ENCODE data around the gene DCDC2C. TPM values are rescaled to one million over a fixed set of nuclear protein-coding genes. Genes with fewer than 3 reads are reported as not detected.

Gene DCDC2C
- total and polyA plus RNA-seq, 2 experiments from 2014 or later, result not detected

DNA sequence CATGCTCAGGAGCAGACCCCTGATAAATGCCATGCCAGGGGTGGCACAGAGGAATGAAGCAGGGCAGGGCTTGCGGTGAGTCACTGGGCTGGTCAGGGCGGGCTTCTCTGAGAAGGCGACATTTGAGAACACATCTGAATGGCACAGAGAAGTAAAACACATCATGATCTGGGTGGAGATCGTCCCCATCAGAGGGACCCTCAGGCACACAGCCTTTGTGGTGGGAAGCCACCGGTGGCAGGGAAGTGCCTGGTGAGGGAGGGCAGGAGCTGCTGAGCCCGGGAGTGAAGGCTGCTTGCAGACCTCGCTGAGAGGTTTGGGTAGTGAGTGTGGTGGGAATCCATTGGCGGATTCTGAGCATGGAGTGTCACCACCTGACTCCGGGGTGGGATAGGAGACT lies 44.5 kb downstream of the DCDC2C start:
- H3K27me3 ChIP-seq, result no peaks in the 10 kb centered on the region
- TF ChIP-seq, protein P1, sequence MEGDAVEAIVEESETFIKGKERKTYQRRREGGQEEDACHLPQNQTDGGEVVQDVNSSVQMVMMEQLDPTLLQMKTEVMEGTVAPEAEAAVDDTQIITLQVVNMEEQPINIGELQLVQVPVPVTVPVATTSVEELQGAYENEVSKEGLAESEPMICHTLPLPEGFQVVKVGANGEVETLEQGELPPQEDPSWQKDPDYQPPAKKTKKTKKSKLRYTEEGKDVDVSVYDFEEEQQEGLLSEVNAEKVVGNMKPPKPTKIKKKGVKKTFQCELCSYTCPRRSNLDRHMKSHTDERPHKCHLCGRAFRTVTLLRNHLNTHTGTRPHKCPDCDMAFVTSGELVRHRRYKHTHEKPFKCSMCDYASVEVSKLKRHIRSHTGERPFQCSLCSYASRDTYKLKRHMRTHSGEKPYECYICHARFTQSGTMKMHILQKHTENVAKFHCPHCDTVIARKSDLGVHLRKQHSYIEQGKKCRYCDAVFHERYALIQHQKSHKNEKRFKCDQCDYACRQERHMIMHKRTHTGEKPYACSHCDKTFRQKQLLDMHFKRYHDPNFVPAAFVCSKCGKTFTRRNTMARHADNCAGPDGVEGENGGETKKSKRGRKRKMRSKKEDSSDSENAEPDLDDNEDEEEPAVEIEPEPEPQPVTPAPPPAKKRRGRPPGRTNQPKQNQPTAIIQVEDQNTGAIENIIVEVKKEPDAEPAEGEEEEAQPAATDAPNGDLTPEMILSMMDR (IDR thresholded peaks at IDR 0.05; ENCODE audit: low read depth, low read length), result no peak
- no peaks in the 10 kb centered on the region for H3K36me3 ChIP-seq
- no peak overlapping the region for H3K27ac ChIP-seq
- DNase-seq (ENCODE audit: low read depth in 1 of 2, low spot score in 1 of 2), result no peak
- no peak overlapping the region for H3K4me3 ChIP-seq
- no peaks in the 10 kb centered on the region for H3K4me1 ChIP-seq (ENCODE audit: low read depth)
- H3K9me3 ChIP-seq (ENCODE audit: low read depth), result no peaks in the 10 kb centered on the region

DNA sequence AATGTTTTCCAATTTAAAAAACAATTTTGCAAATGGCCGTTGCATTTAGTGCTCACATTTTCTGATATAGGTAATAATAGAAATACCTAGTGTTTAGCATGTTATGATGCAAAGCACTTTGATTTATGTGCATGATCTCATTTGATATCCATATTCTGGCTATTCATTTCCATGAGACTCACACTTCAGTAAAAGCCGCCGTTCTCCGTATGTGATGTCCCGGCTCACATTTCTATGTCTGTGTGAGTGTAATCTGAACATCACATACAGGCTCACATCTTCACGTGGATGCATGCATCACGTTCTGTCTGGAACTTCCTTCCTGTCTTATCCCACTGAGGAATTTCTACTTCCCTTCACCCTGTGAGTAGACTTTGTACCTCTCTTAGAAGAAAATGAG lies 45.8 kb downstream of the DCDC2C start:
- Histone ChIP-seq H3K4me1 (ENCODE audit: low read depth) (no peaks in the 10 kb centered on the region), H3K27me3 (no peaks in the 10 kb centered on the region), H3K36me3 (no peaks in the 10 kb centered on the region), H3K4me3 (no peak overlapping the region), H3K27ac (no peak overlapping the region), H3K9me3 (ENCODE audit: low read depth) (no peaks in the 10 kb centered on the region)
- TF ChIP-seq, protein P1 (IDR thresholded peaks at IDR 0.05; ENCODE audit: low read depth, low read length), result no peak
- no peak for DNase-seq (ENCODE audit: low read depth in 1 of 2, low spot score in 1 of 2)

DNA sequence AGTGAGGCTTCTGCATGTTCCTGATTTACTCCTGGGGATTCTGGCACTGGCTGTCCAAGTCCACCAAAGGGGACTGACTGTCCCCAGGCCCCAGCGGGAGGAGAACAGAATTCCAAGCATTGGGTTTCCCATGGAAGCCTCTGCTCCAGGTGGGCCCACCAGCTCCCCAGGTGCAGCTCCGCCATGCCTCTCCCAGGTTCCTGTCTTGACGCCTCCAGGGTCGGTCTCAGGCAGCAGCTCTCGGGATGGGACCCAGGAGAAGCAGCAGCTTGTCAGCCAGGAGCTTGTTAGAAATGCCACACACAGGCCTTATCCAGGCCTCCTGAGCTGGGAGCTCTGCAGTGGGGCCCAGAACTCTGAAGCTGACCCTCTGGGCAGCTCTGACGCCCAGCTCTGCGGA lies 47.9 kb downstream of the DCDC2C start:
- no peaks in the 10 kb centered on the region for H3K4me1 ChIP-seq (ENCODE audit: low read depth)
- DNase-seq (ENCODE audit: low read depth in 1 of 2, low spot score in 1 of 2), result no peak
- no peak overlapping the region for H3K27ac ChIP-seq
- TF ChIP-seq, protein P1 (IDR thresholded peaks at IDR 0.05; ENCODE audit: low read depth, low read length), result no peak
- H3K9me3 ChIP-seq (ENCODE audit: low read depth), result no peaks in the 10 kb centered on the region
- no peaks in the 10 kb centered on the region for H3K27me3 ChIP-seq
- H3K4me3 ChIP-seq, result no peak overlapping the region
- no peaks in the 10 kb centered on the region for H3K36me3 ChIP-seq

DNA sequence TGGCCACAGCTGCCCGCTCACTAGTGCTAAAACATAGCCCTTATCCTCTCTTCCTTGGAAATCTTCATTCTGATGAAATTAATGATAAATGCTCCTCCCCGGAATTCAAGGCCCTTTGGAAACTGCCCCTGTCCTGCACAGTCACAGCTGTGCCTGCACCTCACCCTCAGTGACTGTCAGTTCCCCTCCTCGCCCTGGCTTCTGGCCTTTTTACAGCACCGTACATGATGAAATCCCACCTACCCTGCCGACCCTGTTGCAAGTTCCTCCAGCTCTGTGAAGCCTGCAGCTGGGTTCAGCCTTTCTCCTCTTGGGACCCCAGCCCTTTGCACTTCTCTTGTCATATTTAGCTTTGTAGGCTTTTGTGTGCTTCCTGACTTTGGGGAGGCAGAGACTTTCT lies 48.4 kb downstream of the DCDC2C start:
- Histone ChIP-seq H3K4me1 (ENCODE audit: low read depth) (no peaks in the 10 kb centered on the region), H3K4me3 (no peak overlapping the region), H3K9me3 (ENCODE audit: low read depth) (no peaks in the 10 kb centered on the region), H3K27me3 (no peaks in the 10 kb centered on the region), H3K36me3 (no peaks in the 10 kb centered on the region), H3K27ac (no peak overlapping the region)
- TF ChIP-seq, protein P1 (IDR thresholded peaks at IDR 0.05; ENCODE audit: low read depth, low read length), result no peak
- no peak for DNase-seq (ENCODE audit: low read depth in 1 of 2, low spot score in 1 of 2)

DNA sequence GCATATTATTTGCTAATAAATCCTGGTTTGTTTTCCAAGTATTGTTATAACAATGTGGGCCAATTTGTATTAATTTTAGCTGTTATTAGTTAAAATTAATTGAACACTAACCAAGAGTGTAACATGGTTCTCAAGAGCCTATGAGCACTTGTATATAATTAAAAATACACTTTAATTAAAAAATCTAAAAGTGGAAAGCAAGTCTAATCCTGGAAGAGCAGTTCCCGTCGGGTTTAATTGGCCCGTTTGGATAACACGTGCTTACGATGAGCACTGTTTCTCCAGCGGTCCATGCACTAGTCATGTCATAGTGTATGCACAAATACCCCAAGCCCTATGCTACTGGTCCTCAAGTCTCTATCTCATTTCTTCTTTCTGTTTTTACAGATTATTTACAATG lies 49.0 kb downstream of the DCDC2C start:
- Histone ChIP-seq H3K27ac (no peak overlapping the region), H3K27me3 (no peaks in the 10 kb centered on the region), H3K4me3 (no peak overlapping the region), H3K4me1 (ENCODE audit: low read depth) (no peaks in the 10 kb centered on the region), H3K36me3 (no peaks in the 10 kb centered on the region), H3K9me3 (ENCODE audit: low read depth) (no peaks in the 10 kb centered on the region)
- no peak for DNase-seq (ENCODE audit: low read depth in 1 of 2, low spot score in 1 of 2)
- TF ChIP-seq, protein P1 (IDR thresholded peaks at IDR 0.05; ENCODE audit: low read depth, low read length), result no peak

DNA sequence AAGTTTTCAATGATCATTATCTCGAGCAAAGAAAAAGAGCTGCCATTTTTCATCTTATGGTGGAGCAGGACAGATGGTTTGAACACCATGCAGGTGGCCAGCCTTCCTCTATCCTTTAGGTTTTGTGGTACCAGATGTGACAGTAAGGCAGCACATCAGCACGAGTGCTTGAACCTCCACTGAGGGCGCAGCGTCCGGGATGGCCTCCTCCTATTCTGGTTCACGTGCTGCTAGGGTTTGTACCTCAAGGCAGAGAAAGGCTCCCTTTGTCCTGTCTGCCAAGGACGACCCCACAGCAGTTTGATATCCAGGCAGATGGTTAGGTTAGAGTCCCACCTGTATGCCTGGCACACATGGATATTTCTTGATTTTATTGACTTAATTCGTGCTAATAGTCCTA lies 50.2 kb downstream of the DCDC2C start:
- no peaks in the 10 kb centered on the region for H3K4me1 ChIP-seq (ENCODE audit: low read depth)
- no peaks in the 10 kb centered on the region for H3K27me3 ChIP-seq
- H3K4me3 ChIP-seq, result no peak overlapping the region
- TF ChIP-seq, protein P1 (IDR thresholded peaks at IDR 0.05; ENCODE audit: low read depth, low read length), result no peak
- H3K36me3 ChIP-seq, result no peaks in the 10 kb centered on the region
- DNase-seq (ENCODE audit: low read depth in 1 of 2, low spot score in 1 of 2), result no peak
- no peaks in the 10 kb centered on the region for H3K9me3 ChIP-seq (ENCODE audit: low read depth)
- H3K27ac ChIP-seq, result no peak overlapping the region
